Sciatic nerve (tissue), 2 donors: ENCODE measurements around the gene ATG5. TPM values are rescaled to one million over a fixed set of nuclear protein-coding genes. Genes with fewer than 3 reads are reported as not detected.
A peak's percentile ranks its signal among the peaks of the same experiment; 100 is the strongest.

Source experiments
- ATAC-seq: fragments of 200-7000 bp; cut with Tn5 transposase; one replicate; pipeline ENCODE4 v1.9.1; 2020; ENCODE audit warnings: mild to moderate bottlenecking, moderate library complexity
- DNase-seq: peaks from one replicate; pipeline ENCODE4 v3.0.0-alpha.2; 2020; ENCODE audit warnings: low spot score
- intact Hi-C: fragments of 100-400 bp; cut with DNase I; formaldehyde crosslinking; loops from one replicate; pipeline ENCODE4 v1.14.2; 2022
- total RNA-seq: library from RNA; stranded (reverse); fragmentation: NEBNext Ultra II Directional; extraction: Animal tissue kit (Norgen Biotek cat#: 25700); gene quantifications from one replicate; pipeline ENCODE4 v1.2.1, GENCODE V29; 2021
- donor health status: DM: no; HTN: no; CAD: no.
- donor health status: DM: no; HTN: no; CAD: no.

The ATG5 gene
- 27.8 TPM for total RNA-seq

DNA sequence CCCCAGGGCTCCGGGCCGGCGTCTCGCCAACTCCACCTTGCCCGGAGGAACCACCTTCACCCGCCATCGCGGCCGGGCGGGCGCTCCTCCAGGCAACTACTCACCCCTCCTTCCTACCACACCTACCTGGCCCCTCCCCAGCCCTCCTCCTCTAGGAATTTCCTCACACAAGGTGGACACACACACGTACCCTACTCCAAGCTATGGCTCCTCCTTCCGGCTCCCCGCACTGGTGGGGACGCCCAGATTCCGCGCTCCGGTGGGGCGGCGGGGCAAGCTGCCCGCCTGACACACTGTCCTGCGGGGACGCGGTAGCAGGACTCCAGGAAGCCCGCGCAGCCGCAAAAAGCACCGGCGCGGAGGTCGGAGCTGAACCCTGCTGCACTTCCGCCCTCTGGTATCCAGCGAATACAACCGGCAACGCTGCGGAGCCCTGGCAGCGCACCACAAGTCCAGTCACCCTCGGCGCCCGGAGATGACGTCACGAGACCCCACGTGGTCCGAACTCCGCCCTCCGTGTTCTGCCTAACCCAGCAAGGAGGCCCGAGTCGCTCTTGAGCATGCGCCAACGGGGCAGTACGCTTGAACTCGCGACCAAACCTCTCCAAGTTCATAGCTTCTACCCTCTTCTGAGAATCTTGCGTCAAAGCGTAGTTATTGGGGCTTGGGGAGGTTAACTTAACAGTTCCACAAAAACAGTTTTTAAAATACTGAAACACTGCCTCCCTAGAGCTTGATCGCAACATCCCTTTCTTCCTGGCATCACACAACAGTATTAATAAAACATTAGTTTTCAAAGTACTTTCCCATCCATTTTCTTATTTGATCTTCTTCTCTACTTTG lies at the start of gene ATG5:
Gene ATG5 (minus strand): TSS at position 425 of the 843 bp plus-strand sequence. CDS start 9,552 bp downstream, outside the sequence.
- peak; percentile 100 for DNase-seq
- intact Hi-C loops: no loop called here
- peak; percentile 99 for ATAC-seq

DNA sequence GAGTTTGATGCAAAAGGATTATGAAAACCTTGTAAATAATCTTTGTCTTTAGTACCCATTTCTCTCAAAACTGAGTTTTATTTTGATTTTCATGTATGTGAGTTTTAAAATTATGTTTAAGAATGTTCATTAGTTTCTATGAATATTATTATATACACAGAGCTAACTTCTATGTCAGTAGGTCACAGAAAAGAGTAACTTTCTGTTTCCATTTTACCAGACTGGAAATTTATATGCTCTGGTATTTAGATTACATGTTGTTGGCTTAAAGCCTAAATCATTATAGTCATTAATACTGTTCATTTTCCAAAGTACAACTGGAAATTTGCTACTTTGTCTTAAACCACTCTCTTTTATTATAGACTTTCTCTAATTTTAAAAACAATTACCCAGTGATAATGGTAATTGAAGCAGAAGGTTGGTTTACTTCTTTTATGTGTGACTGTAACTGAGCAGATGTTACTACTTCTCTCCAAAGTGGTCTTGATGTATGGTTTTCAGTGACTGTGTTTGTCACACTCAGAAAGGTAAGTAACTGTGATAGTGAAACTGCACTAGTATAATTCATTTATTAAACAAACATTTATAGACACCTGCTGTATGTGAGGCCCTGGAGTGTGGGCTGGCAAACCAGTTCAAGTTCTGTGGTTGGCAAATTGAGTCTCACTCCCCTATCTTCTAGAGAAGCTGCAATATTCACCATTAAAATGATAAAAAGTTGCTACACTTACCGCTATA lies 48.1 kb upstream of the ATG5 start:
- DNase-seq: no peak
- intact Hi-C loops: no loop called here
- ATAC-seq: no peak

DNA sequence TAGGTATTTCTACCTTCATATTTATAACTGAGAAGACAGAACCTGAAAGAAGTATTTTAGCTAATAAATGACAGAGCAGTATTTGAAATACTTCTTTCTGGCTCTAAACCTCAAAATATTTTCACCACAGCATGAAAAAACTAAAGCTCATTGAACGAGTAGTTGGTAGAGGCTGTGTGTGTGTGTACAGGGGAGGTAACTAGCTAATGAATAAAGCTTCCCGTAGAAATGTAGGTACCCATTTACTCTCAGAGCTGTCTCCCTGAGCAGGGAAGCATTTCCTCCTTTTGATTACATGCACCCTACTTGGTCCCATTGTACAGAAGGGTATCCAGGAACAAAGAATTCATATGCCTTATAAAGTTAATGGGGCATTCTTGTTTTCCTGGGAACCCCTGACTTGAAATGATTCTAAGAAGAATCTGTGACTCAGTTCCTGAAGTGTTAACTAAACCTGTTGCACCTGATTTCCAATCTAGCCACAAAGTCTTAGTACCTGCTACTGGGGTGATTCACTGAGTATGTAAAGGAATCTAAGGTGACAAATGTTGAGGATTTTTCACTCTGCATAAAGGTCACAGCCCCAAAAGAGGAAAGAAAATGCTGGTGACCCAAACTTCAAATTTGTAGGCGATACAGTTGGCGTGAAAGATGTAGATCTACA lies 47.4 kb upstream of the ATG5 start:
- ATAC-seq (no peak), DNase-seq (no peak)
- intact Hi-C loops: no loop called here

DNA sequence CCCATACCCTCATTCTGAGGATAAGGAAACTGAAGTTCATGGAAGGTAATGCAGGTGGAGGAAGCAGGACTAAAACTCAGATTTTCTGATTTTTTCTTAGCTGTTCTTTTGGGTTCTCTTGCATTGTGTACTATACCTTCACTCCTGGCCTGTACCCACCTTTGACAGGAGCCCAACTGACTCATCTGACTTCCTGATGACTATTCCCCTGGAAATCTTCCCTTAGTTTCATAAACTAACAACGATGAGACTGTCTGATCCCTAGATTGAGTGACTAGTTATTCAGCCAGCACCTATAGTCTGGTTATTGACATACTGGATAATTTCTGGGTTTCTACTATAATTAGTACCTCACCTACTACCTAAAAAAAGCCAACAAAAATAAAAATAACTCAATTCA lies 45.1 kb upstream of the ATG5 start:
- ATAC-seq (no peak), DNase-seq (no peak)
- intact Hi-C loops: no loop called here

DNA sequence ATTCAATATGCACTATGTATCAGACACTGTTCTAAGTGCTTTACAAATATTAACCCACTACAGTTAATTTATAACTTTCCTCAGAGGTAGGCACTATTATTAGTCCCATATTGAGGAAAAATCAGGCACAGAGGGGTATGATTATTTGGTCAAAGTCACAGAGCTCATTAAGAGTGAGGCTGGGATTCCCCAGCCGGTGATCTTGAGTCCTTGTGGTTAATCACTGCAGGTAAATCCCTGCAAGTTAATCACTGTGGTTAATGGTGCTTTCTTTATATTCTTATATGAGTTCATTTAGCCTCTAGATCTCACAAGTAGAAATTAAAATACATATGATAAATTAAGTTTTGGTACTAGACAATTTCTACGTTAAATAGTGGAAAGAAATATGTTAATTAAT lies 44.2 kb upstream of the ATG5 start:
- intact Hi-C loops: no loop called here
- no peak for ATAC-seq
- no peak for DNase-seq

DNA sequence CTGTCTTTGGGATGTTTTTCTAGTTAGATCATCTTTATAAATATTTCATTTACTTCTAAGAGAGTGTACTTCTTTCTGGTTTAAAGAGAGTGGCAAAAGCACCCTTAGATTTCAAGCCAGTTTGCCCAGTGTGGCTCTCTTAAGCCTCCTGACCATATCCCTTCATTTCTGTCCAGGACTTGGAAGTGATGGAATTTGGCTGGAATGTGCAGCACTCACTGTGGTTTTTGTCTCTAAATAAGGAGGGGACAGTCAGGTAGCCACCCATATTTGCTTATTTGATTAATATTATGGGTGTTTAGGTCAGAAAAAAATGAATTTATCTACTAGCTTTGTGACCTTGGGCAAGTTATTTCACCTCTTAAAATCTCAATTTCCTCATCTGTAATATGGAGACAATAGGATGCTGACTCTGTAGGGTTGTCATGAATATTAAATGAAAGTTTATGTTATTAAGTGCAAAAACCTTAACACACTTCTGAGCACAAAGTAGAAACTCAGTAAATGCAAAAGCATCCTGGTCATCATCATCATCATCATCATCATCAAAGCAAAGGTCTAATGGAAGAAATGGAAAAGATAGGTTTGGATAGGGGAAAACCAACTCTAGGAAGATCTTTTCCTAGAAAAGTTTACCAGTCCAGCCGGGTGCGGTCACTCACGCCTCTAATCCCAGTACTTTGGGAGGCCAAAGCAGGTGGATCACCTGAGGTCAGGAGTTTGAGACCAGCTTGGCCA lies 38.0 kb upstream of the ATG5 start:
- intact Hi-C loops: no loop called here
- ATAC-seq: no peak

DNA sequence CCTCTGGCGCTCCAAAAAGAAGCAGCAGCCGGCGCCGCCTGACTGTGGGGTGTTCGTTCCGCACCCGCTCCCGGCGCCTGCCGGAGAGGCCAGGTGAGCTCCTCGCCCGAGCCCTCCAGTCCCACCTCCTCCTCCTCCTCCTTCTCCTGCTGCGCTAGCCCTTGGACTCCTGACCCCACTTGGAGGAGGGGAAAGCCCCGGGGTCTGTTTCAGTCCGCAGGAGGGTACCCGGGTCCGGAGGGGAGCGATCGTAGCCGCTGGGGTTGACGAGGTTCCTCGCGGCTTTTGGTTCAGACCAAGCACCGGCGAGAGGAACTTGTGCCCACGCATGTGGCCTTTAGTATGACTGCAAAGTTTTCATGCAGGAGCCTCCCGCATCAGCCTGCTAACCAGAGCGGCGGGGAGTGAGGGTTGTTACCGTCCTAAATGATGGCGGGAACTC lies 35.5 kb upstream of the ATG5 start:
- ATAC-seq: no peak
- intact Hi-C loops: no loop called here
- DNase-seq: no peak

More for the DNA sequence above, 38.0 kb upstream of the ATG5 start:
- no peak for DNase-seq

DNA sequence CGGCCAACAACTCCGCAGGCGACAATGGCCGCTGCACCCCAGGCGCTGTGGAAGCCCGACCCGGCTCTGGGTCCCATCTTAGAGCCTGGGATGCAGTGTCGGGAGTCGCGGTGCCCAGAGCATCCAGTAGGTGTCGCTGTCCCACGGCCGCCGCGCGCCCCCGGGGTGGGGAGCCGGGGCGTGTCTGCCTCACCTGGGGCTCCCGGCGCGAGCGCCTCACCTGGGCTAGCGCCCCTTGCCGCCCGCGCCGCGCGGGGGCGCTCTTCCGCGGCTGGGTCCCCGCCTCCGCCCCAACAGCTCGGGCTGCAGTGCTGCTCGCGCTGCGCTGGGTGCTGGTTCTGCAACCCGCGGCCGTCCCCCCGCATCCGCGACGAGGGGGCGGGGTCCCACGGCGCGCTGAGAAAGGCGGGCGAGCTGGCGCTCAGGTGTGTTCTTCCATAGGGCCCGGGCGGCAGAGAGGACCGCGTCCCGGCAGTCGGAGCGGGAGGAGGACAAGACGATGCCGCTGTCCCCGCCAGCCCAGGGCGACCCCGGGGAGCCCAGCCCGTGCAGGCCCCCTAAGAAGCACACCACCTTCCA lies 34.9 kb upstream of the ATG5 start, which contains the start of gene CRYBG1:
Gene CRYBG1 (plus strand): TSS at position 308 of the 579 bp plus-strand sequence. CDS start 192 bp downstream, at position 500.
- intact Hi-C loops: no loop called here

DNA sequence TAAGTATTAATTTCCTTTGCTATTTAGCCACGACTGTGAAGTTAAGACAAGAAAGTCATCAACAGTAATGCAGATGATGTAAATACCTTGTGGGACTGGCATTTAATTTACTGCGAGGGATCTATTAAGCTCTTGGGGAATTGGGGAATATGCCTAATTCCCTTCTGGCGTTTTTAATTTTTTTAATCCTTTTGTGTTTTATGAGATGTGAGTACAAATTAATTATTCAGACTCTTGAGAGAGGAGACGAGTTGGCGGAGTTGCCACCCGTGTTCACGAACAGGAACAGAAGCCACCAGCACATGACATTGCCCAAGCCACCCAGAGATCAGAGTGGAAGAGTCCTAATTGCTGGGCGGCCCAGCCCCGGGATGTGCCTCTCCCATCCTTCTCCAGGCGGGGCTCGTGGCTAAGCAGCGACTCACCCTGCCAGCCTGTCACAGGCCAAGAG lies 34.4 kb upstream of the ATG5 start:
- ATAC-seq (no peak), DNase-seq (no peak)
- intact Hi-C loops: no loop called here

More for the DNA sequence above, 34.9 kb upstream of the ATG5 start, which contains the start of gene CRYBG1:
- peak; percentile 45 for ATAC-seq
- peak; percentile 64 for DNase-seq

DNA sequence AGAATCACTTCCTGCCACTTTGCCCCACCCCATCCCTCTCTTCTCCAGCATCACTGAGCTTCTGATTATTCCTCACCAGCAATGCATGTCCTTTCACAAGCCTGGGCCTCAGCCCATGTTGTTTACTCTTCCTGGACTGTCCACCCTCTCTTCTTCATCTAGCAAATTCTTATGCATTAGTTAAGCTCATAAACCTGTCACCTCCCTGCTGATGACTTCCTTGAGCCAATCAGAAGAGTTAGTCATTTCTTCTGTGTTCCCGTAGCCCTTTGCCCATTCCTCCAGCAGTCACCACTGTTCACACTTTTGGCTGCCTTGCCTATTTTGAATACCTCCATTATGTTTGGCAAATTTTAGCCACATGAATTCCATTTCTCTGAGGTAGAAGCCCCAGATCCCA lies 30.8 kb upstream of the ATG5 start:
- intact Hi-C loops: no loop called here
- DNase-seq: no peak
- no peak for ATAC-seq

DNA sequence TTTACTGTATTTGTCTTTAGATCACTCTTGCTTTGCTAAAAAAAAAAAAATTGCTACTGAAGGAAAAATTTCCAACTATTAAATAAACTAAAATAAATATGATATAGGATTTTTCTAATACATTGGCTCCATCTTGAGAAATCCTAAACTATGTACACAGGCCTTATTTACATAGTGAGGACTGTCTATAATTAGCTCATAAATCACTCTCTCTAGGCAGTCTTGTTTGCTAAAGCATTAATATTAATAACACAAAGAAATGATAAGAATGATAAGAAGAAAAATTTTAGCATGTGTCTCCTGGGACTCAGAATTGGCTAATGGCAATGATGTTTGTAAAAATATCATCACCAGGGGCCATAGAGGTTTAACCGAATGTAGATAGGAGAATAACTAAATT lies 21.7 kb upstream of the ATG5 start:
- ATAC-seq: no peak
- DNase-seq: no peak
- intact Hi-C loops: loop anchor here (10.0 kb wide), 1 partner anchor 218 kb away; no protein-coding TSS in a partner anchor

DNA sequence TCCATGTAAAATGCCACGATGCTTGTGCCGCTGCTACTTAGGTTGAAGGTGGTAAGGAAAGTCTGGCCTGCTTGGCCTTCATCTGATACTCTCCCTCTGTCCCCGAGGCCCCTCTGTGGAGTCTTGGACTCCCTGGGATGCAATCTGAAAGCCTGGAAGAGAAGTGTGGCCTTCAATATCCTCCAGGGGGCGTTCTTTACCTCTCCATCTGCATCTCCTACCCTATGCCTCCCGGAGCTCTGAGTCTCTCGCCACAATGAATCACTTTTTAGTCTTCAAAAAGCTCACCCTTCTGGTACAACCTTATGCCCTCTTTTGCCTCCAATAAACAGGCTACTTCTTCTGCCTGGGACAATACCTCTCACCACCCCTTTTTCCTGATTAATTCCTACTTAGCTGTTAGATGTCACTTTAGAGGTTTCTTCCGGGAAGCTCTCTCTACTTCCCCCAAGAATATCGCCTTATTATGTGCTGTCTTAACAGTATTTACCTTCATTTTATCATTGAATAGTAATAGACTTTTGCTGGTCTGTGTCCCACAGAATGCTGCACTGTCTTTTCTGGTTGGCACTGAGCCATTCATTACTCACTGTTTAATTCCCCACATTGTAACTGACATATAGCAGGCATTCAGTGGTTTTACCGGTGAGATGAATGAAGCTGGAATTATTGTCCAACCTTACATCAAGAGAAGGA lies 13.9 kb upstream of the ATG5 start:
- intact Hi-C loops: loop anchor here (10.0 kb wide), 1 partner anchor 225 kb away; no protein-coding TSS in a partner anchor
- ATAC-seq: peak; percentile 50
- no peak for DNase-seq

DNA sequence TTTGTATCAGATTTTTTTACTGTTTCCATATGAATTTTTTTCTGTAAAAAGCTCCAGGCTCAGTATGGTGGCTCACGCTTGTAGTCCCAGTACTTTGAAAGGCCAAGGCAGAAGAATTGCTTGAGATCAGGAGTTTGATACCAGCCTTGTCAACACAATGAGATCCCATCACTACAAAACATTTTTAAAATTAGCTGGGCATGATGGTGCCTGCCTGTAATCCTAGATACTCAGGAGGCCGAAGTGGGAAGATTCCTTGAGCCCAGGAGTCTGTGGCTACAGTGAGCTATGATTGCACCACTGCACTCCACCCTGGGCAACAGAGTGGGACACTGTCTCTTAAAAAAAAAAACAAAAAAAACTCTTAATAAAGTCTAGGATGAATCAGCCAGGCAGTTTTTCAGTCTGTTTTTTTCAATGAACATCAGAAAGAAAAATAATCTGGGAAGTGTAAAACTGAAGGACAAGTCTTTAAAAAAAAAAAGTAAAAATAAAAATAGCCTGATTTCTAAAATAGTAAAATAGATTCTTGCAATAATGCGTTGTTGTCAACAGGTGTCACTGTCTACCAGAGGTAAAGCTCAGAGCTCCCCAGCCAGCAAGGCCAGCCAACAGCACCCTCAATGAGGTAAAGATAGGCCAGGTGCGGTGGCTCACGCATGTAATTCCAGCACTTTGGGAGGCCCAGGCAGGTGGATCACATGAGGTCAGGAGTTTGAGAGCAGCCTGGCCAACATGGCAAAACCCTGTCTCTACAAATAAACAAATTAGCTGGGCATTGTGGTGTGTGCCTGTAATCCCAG lies 9.3 kb upstream of the ATG5 start:
- DNase-seq (no peak), ATAC-seq (peak; percentile 55)
- intact Hi-C loops: no loop called here

DNA sequence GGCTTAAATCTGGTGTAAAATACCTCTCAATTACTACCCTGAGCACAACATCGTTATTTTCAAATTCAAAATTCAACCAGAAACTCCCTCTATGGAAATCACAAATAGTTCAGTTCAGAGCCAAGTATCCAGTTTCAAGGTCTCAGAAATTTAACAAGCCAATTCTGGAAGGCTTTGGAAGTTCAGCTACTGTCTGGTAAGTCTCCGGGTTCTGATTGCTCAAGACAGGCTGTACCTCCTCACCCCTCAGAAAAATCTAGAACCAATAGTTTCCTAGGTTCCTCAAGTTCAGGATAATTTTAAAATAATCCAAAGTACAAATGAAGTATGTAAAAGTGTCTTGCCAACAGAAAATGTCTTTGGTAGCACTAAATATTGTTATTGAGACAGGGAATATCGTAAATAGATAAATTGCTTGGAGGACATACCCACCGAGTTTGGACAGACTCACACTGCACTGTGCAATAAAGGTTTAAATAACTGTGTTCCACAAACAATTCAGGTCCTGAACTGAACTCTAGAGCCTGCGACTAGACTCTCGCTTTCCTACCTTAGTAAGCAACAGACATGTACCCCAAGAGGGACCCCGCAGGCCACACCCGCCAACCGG lies 729 bp downstream of the ATG5 start:
- intact Hi-C loops: no loop called here
- no peak for ATAC-seq

DNA sequence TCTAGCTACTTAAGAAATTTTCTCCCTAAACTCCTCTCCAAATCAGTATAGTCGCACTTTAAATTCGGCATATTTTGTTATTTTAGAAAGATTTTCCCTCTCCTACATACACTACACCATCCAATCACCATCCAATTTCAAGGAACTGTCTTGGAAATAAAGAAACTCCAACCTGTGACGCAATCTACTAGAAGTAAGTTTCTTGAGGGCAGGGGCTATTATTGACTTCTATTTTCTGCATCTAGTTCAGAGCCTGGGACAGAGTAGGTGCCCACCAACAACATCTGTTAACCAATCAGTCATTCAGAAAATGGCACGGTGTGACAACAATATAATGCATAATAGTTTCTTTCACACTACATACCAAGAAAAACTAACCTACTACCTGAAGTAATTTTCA lies 3.6 kb downstream of the ATG5 start:
- no peak for ATAC-seq
- no peak for DNase-seq
- intact Hi-C loops: no loop called here

More for the DNA sequence above, 729 bp downstream of the ATG5 start:
- DNase-seq: no peak

DNA sequence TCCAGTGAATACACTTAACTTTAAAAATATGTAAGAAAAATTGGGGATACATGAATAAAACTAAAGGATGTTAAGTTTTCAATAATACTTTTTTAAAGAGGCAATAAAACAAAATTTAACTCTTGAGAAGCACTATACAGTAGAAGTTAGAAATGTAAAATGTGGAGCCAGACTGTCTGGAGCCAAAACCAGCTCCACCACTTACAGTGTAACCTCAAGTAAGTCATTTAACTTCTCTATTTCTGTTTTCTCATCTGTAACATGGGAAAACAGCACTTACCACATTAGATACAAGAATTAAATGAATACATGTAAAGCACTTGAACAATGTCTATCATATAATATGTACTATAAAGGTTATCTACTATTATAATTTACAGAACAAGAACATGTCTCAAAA lies 6.7 kb downstream of the ATG5 start:
- ATAC-seq: no peak
- DNase-seq: no peak
- intact Hi-C loops: no loop called here

DNA sequence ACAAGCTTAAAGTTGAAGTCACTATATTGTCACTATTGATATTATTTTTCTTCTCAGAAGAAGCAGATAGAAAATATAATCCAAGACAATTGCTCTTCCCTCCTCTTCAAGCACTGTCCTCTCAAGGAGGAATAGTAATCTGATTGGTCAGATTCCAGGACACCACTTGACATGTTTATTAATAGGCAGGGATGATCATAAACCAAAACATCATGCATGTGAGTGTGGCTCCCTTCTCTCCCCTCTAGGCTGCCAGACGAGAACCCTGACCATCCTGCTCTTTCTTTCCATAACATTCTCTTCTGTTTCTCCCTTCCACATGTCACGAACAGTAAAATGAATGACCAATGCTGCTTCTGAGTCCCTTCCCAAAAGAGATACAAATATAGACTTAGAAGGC lies 7.5 kb downstream of the ATG5 start:
- DNase-seq: no peak
- no peak for ATAC-seq
- intact Hi-C loops: no loop called here
